ENCODE results near the gene LIF.

The LIF gene

DNA sequence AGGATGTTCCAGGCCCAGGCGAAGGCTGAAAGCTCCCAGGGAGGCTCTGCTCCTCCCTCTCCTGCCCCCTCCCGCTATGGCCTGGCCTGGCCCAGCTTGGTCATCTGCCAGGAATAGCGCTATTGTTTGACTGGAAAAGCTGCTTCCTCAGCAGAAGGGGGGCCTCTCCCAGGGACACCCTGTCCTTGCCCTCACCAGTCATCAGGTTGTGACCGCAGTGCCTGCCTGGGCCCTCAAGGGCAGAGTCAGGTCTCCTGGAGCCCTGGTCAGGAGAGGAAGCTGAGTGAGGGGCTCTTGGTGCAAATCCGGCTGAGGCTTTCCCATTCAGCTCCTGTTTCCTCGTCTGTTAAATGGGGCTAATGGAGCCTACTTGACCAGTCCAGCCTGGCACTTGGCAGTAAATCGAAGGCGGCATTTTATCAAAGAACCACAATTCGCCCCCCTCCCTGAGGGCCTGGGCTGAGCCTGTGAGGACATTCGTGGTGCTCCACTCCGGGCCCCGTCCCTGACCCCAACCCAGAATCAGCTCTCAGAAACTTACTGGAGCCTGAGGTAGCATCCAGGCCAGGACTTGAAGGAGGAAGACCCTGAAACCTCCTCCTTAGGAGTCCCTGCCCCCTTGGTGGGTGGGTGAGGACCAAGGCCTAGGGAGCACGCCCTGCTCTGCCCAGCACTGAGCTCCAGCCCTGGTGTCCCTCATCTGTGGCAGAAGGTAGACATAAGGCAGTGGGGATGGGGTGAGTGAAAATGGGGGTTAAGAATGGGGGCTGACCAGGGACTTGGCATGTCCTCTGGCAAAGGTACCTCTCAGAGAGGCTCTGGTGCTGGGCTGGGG, 44.7 kb upstream of the LIF start:
- WGBS, 2 donors (ENCODE audit: extremely low coverage in 2 of 2, insufficient read length in 2 of 2, insufficient replicate concordance in 1 of 2): no CpG with 5 or more reads among the region's 13 CpGs
- no peak overlapping the region for H4K8ac ChIP-seq (ENCODE audit: low read depth, low read length)
- H2BK5ac ChIP-seq (ENCODE audit: low read length): peak overlapping the region; percentile 4
- H2AFZ ChIP-seq (ENCODE audit: low read length): no peak overlapping the region
- no peak overlapping the region for H2BK12ac ChIP-seq (ENCODE audit: low read length)
- H3K36me3 ChIP-seq (replicated peaks in 1 of 2; ENCODE audit: control insufficient read depth in 2 of 2, insufficient read depth in 2 of 2, low read length in 2 of 2): peaks cover 9 to 14% of the 10 kb centered on the region in 2 donors
- no peak overlapping the region for H3K4me3 ChIP-seq (ENCODE audit: low read length in 2 of 2)
- H3K9ac ChIP-seq (ENCODE audit: low read depth, low read length, poor library complexity): peak overlapping the region; percentile 38
- H3K14ac ChIP-seq (ENCODE audit: low read length): no peak overlapping the region
- H3K23ac ChIP-seq (ENCODE audit: low read depth, low read length, poor library complexity): peak overlapping the region; percentile 27
- H3K4me2 ChIP-seq (ENCODE audit: insufficient read depth, low read length, poor library complexity, severe bottlenecking): no peak overlapping the region
- H2BK15ac ChIP-seq (ENCODE audit: low read length): no peak overlapping the region
- no peak overlapping the region for H4K91ac ChIP-seq (ENCODE audit: low read depth, low read length, poor library complexity)
- DNase-seq (ENCODE audit: low spot score): no peak
- no peak overlapping the region for H3K18ac ChIP-seq (ENCODE audit: low read length)
- H3K27me3 ChIP-seq (ENCODE audit: control insufficient read depth in 3 of 3, insufficient read depth in 3 of 3, low read depth in 1 of 3, low read length in 3 of 3): peaks cover 0 to 6% (median 0%) of the 10 kb centered on the region in 3 experiments
- H2BK120ac ChIP-seq (ENCODE audit: low read depth, low read length): no peak overlapping the region
- no peak overlapping the region for H3K27ac ChIP-seq (replicated peaks; ENCODE audit: low read length)
- H3K9me3 ChIP-seq (replicated peaks in 1 of 2; ENCODE audit: control insufficient read depth in 2 of 2, insufficient read depth in 1 of 2, low read depth in 1 of 2, low read length in 2 of 2): no peaks in the 10 kb centered on the region
- peaks cover 15 to 18% of the 10 kb centered on the region in 2 donors for H3K4me1 ChIP-seq (ENCODE audit: control insufficient read depth in 2 of 2, insufficient read depth in 1 of 2, low read depth in 1 of 2, low read length in 2 of 2)
- peaks cover 2% of the 10 kb centered on the region for H3K79me1 ChIP-seq (ENCODE audit: low read depth, low read length)
- peak overlapping the region; percentile 53 for H2AK5ac ChIP-seq (ENCODE audit: low read depth, low read length)
- H3K4ac ChIP-seq (ENCODE audit: low read length): no peak overlapping the region

- no peak overlapping the region for H4K8ac ChIP-seq (ENCODE audit: low read depth, low read length)
- H3K9me3 ChIP-seq (replicated peaks in 1 of 2; ENCODE audit: control insufficient read depth in 2 of 2, insufficient read depth in 1 of 2, low read depth in 1 of 2, low read length in 2 of 2): no peaks in the 10 kb centered on the region
- no peak overlapping the region for H3K18ac ChIP-seq (ENCODE audit: low read length)
- peak; percentile 20 for DNase-seq (ENCODE audit: low spot score)
- no peak overlapping the region for H2BK15ac ChIP-seq (ENCODE audit: low read length)
- H3K27me3 ChIP-seq (ENCODE audit: control insufficient read depth in 3 of 3, insufficient read depth in 3 of 3, low read depth in 1 of 3, low read length in 3 of 3): peaks cover 0 to 6% (median 0%) of the 10 kb centered on the region in 3 experiments
- no peak overlapping the region for H3K4me3 ChIP-seq (ENCODE audit: low read length in 2 of 2)
- H3K27ac ChIP-seq (replicated peaks; ENCODE audit: low read length): no peak overlapping the region
- H3K4me2 ChIP-seq (ENCODE audit: insufficient read depth, low read length, poor library complexity, severe bottlenecking): no peak overlapping the region
- peak overlapping the region; percentile 38 for H3K9ac ChIP-seq (ENCODE audit: low read depth, low read length, poor library complexity)
- peaks cover 15 to 18% of the 10 kb centered on the region in 2 donors for H3K4me1 ChIP-seq (ENCODE audit: control insufficient read depth in 2 of 2, insufficient read depth in 1 of 2, low read depth in 1 of 2, low read length in 2 of 2)
- H3K23ac ChIP-seq (ENCODE audit: low read depth, low read length, poor library complexity): no peak overlapping the region
- no peak overlapping the region for H2BK12ac ChIP-seq (ENCODE audit: low read length)
- no peak overlapping the region for H2BK120ac ChIP-seq (ENCODE audit: low read depth, low read length)
- H2AFZ ChIP-seq (ENCODE audit: low read length): peak overlapping the region; percentile 99
- no peaks in the 10 kb centered on the region for H3K79me1 ChIP-seq (ENCODE audit: low read depth, low read length)
- peaks cover 9 to 14% of the 10 kb centered on the region in 2 donors for H3K36me3 ChIP-seq (replicated peaks in 1 of 2; ENCODE audit: control insufficient read depth in 2 of 2, insufficient read depth in 2 of 2, low read length in 2 of 2)
- H3K14ac ChIP-seq (ENCODE audit: low read length): no peak overlapping the region
- peak overlapping the region; percentile 2 for H2AK5ac ChIP-seq (ENCODE audit: low read depth, low read length)
- no CpG with 5 or more reads among the region's 3 CpGs for WGBS, 2 donors (ENCODE audit: extremely low coverage in 2 of 2, insufficient read length in 2 of 2, insufficient replicate concordance in 1 of 2)
- H2BK5ac ChIP-seq (ENCODE audit: low read length): peak overlapping the region; percentile 4
- H4K91ac ChIP-seq (ENCODE audit: low read depth, low read length, poor library complexity): no peak overlapping the region
- no peak overlapping the region for H3K4ac ChIP-seq (ENCODE audit: low read length)
These were observed 43.9 kb upstream of the LIF start for GRCh38 chr22:30290342-30291057.

DNA sequence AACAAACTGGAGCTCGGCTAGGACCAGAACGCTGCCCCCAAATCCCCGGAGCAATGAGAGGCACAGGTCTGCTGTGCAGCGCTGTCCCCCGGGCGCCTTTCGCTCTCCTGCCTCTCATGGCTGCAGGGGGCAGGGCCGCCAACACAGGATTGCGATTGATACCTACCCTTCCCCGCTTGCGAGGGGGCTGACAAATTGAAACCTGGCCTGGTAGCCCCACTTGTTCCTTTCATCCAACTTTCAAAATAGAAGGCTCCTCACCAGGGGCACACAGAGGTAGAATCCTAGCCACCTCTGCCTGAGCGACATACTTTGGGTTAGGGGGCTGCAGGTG, 43.4 kb upstream of the LIF start:
- H3K79me1 ChIP-seq (ENCODE audit: low read depth, low read length): no peaks in the 10 kb centered on the region
- no peak overlapping the region for H2BK5ac ChIP-seq (ENCODE audit: low read length)
- peak overlapping the region; percentile 99 for H2AFZ ChIP-seq (ENCODE audit: low read length)
- no peak overlapping the region for H3K23ac ChIP-seq (ENCODE audit: low read depth, low read length, poor library complexity)
- H3K18ac ChIP-seq (ENCODE audit: low read length): peak overlapping the region; percentile 87
- H4K8ac ChIP-seq (ENCODE audit: low read depth, low read length): no peak overlapping the region
- no CpG with 5 or more reads among the region's 12 CpGs for whole genome bisulfite sequencing, 2 donors (ENCODE audit: extremely low coverage in 2 of 2, insufficient read length in 2 of 2, insufficient replicate concordance in 1 of 2)
- no peak overlapping the region for H4K91ac ChIP-seq (ENCODE audit: low read depth, low read length, poor library complexity)
- H3K9me3 ChIP-seq (replicated peaks in 1 of 2; ENCODE audit: control insufficient read depth in 2 of 2, insufficient read depth in 1 of 2, low read depth in 1 of 2, low read length in 2 of 2): no peaks in the 10 kb centered on the region
- no peak overlapping the region for H2AK5ac ChIP-seq (ENCODE audit: low read depth, low read length)
- H3K36me3 ChIP-seq (replicated peaks in 1 of 2; ENCODE audit: control insufficient read depth in 2 of 2, insufficient read depth in 2 of 2, low read length in 2 of 2): peaks cover 9 to 14% of the 10 kb centered on the region in 2 donors
- H2BK12ac ChIP-seq (ENCODE audit: low read length): no peak overlapping the region
- no peak overlapping the region for H3K4ac ChIP-seq (ENCODE audit: low read length)
- H3K4me1 ChIP-seq (ENCODE audit: control insufficient read depth in 2 of 2, insufficient read depth in 1 of 2, low read depth in 1 of 2, low read length in 2 of 2): peaks cover 15 to 18% of the 10 kb centered on the region in 2 donors
- no peak for DNase-seq (ENCODE audit: low spot score)
- H3K4me3 ChIP-seq (ENCODE audit: low read length in 2 of 2): peak overlapping the region; percentile 63 to 75
- H3K27ac ChIP-seq (replicated peaks; ENCODE audit: low read length): no peak overlapping the region
- peak overlapping the region; percentile 99 for H3K4me2 ChIP-seq (ENCODE audit: insufficient read depth, low read length, poor library complexity, severe bottlenecking)
- no peak overlapping the region for H2BK15ac ChIP-seq (ENCODE audit: low read length)
- peak overlapping the region; percentile 61 for H3K9ac ChIP-seq (ENCODE audit: low read depth, low read length, poor library complexity)
- H2BK120ac ChIP-seq (ENCODE audit: low read depth, low read length): no peak overlapping the region
- H3K14ac ChIP-seq (ENCODE audit: low read length): no peak overlapping the region
- H3K27me3 ChIP-seq (ENCODE audit: control insufficient read depth in 3 of 3, insufficient read depth in 3 of 3, low read depth in 1 of 3, low read length in 3 of 3): peaks cover 0 to 6% (median 0%) of the 10 kb centered on the region in 3 experiments

Data from neuronal stem cell (in vitro differentiated cells).